Uterus (tissue), 4 donors: Measurements from ENCODE around the gene PLD2. TPM values are rescaled to one million over a fixed set of nuclear protein-coding genes. Genes with fewer than 3 reads are reported as not detected.

Source experiments
- DNase-seq, 2 donors: peaks; one replicate each; pipeline ENCODE4 v3.0.0-alpha.2; 2019 to 2020
- H3K27ac ChIP-seq, 2 donors: fragments of 200-600 bp; sonication (generic); 1 replicate in 1 of 2; 2 replicates in 1 of 2; pipeline ENCODE4 v1.5.1; 2016 to 2018
- H3K27me3 ChIP-seq, 2 donors: fragments of 200-600 bp; sonication (generic); one replicate each; pipeline ENCODE4 v1.5.1; 2018 to 2019; ENCODE audit warnings: control low read depth in 1 of 2
- H3K36me3 ChIP-seq, 2 donors: fragments of 200-600 bp; sonication (generic); one replicate each; pipeline ENCODE4 v1.5.1; 2019; ENCODE audit warnings: control low read depth in 1 of 2
- H3K4me1 ChIP-seq, 2 donors: fragments of 200-600 bp; sonication (generic); one replicate each; pipeline ENCODE4 v1.5.1; 2018 to 2019; ENCODE audit warnings: control low read depth in 1 of 2
- H3K4me3 ChIP-seq, 2 donors: fragments of 200-600 bp; sonication (generic); 1 replicate in 1 of 2; 2 replicates in 1 of 2; pipeline ENCODE4 v1.5.1; 2018 to 2019; ENCODE audit warnings: mild to moderate bottlenecking in 1 of 2
- H3K9me3 ChIP-seq, 2 donors: fragments of 200-600 bp; sonication (generic); one replicate each; pipeline ENCODE4 v1.5.1; 2019; ENCODE audit warnings: control low read depth in 1 of 2
- CTCF ChIP-seq, 4 experiments: fragments of 200-600 bp in 2 of 4; fragments of 450-650 bp in 2 of 4; sonication (generic) in 2 of 4; IDR thresholded peaks; one replicate each; pipeline ENCODE4 v1.5.1; 2016 to 2019; ENCODE audit warnings: antibody characterized with exemption in 4 of 4, mild to moderate bottlenecking in 2 of 4, moderate library complexity in 1 of 4
- POLR2A ChIP-seq, 2 donors: fragments of 450-650 bp; IDR thresholded peaks; one replicate each; pipeline ENCODE4 v1.6.1; 2016; ENCODE audit warnings: antibody characterized with exemption in 2 of 2, mild to moderate bottlenecking in 1 of 2, moderate library complexity in 1 of 2
- intact Hi-C: fragments of 100-400 bp; cut with DNase I; formaldehyde crosslinking; loops from one replicate; pipeline ENCODE4 v1.15.1; 2023; ENCODE audit warnings: low total_unique reads
- total RNA-seq, 4 donors: library from RNA; depleted of rRNA in 3 of 4; stranded (reverse); fragments of >200 nt in 3 of 4; gene quantifications; one replicate each; pipeline versions ENCODE4 v1.1.0 to v1.2.4, GENCODE V29; 2014 to 2023
- donor health status: DM: yes; HTN: yes; CAD: no.

The PLD2 gene
- total RNA-seq, 4 donors from 2014 or later: 10.0 to 54.3 (median 25.1) TPM

GRCh38 chr17:4790705-4791088 is 16.3 kb upstream of the PLD2 start:
- Histone ChIP-seq H3K9me3 (no peaks in the 10 kb centered on the region), H3K27ac (peak overlapping the region; percentile 87 to 95), H3K4me1 (peaks cover 0 to 4% of the 10 kb centered on the region in 2 donors), H3K4me3 (peak overlapping the region; percentile 58 to 62), H3K27me3 (no peaks in the 10 kb centered on the region), H3K36me3 (no peaks in the 10 kb centered on the region)
- intact Hi-C loops: no loop called here
- no peak for DNase-seq
- TF ChIP-seq CTCF (IDR thresholded peaks at IDR 0.05) (no peak), POLR2A (IDR thresholded peaks at IDR 0.05) (no peak)

- Histone ChIP-seq H3K27ac (peak overlapping the region in 1 of 2 donors; percentile 82), H3K27me3 (no peaks in the 10 kb centered on the region), H3K9me3 (no peaks in the 10 kb centered on the region), H3K4me1 (no peaks in the 10 kb centered on the region), H3K4me3 (no peak overlapping the region), H3K36me3 (no peaks in the 10 kb centered on the region)
- no peak for TF ChIP-seq CTCF (IDR thresholded peaks at IDR 0.05)
- TF ChIP-seq POLR2A (IDR thresholded peaks at IDR 0.05): no peak
- no peak for DNase-seq
- intact Hi-C loops: no loop called here
Observed at GRCh38 chr17:4795168-4795567, 11.8 kb upstream of the PLD2 start.

GRCh38 chr17:4796552-4796920 is 10.4 kb upstream of the PLD2 start:
- TF ChIP-seq POLR2A (IDR thresholded peaks at IDR 0.05) (no peak), CTCF (IDR thresholded peaks at IDR 0.05) (no peak)
- no peak for DNase-seq
- intact Hi-C loops: no loop called here

GRCh38 chr17:4800462-4801196 is 6.3 kb upstream of the PLD2 start:
- no peak overlapping the region for H3K4me3 ChIP-seq
- H3K9me3 ChIP-seq: no peaks in the 10 kb centered on the region
- intact Hi-C loops: no loop called here
- no peak for DNase-seq
- no peak overlapping the region for H3K27ac ChIP-seq
- H3K36me3 ChIP-seq: no peaks in the 10 kb centered on the region
- no peaks in the 10 kb centered on the region for H3K27me3 ChIP-seq
- no peak for TF ChIP-seq POLR2A (IDR thresholded peaks at IDR 0.05)
- no peak for TF ChIP-seq CTCF (IDR thresholded peaks at IDR 0.05)
- no peaks in the 10 kb centered on the region for H3K4me1 ChIP-seq

More at GRCh38 chr17:4796552-4796920, 10.4 kb upstream of the PLD2 start:
- Histone ChIP-seq H3K4me3 (peak overlapping the region; percentile 66 to 79), H3K36me3 (no peaks in the 10 kb centered on the region), H3K27me3 (no peaks in the 10 kb centered on the region), H3K4me1 (no peaks in the 10 kb centered on the region), H3K27ac (peak overlapping the region; percentile 82 to 86), H3K9me3 (no peaks in the 10 kb centered on the region)

- Histone ChIP-seq H3K36me3 (no peaks in the 10 kb centered on the region), H3K9me3 (no peaks in the 10 kb centered on the region), H3K27me3 (no peaks in the 10 kb centered on the region), H3K4me1 (no peaks in the 10 kb centered on the region), H3K27ac (no peak within 1 kb of the TSS), H3K4me3 (no peak within 1 kb of the TSS)
- DNase-seq: no peak
- no peak for TF ChIP-seq CTCF (IDR thresholded peaks at IDR 0.05)
- TF ChIP-seq POLR2A (IDR thresholded peaks at IDR 0.05): no peak
- intact Hi-C loops: no loop called here
Observed at GRCh38 chr17:4802228-4802627, 4.7 kb upstream of the PLD2 start, which contains the start of gene C17orf114. C17orf114 (minus strand) TSS chr17:4802328.
